Omental fat pad (tissue), 4 donors: ENCODE data around the gene SLC38A8. TPM values are rescaled to one million over a fixed set of nuclear protein-coding genes. Genes with fewer than 3 reads are reported as not detected.

Source experiments
- ATAC-seq: fragments of 150-250 bp; one replicate; pipeline ENCODE4 v1.9.1; 2016; ENCODE audit warnings: mild to moderate bottlenecking, moderate library complexity; ENCODE audit not compliant: low FRiP score
- DNase-seq: peaks from one replicate; pipeline ENCODE4 v3.0.0-alpha.2; 2019; ENCODE audit warnings: low spot score
- CTCF ChIP-seq, 3 donors: fragments of 450-650 bp; IDR thresholded peaks; one replicate each; pipeline ENCODE4 v1.5.1; 2016 to 2017; ENCODE audit warnings: antibody characterized with exemption in 3 of 3, mild to moderate bottlenecking in 3 of 3, moderate library complexity in 2 of 3
- total RNA-seq, 4 donors: library from RNA; depleted of rRNA; stranded (reverse); fragments of >200 nt; gene quantifications; one replicate each; pipeline ENCODE4 v1.1.0, GENCODE V29; 2016

The SLC38A8 gene
- total RNA-seq, 4 donors from 2014 or later = not detected

- TF ChIP-seq CTCF (IDR thresholded peaks at IDR 0.05) = no peak
- DNase-seq (no peak), ATAC-seq (no peak)
Observed at GRCh38 chr16:83968891-83969649, 73.5 kb downstream of the SLC38A8 start.

- peak; percentile 15 for ATAC-seq
- no peak for DNase-seq
- TF ChIP-seq CTCF (IDR thresholded peaks at IDR 0.05) = no peak
Observed at GRCh38 chr16:83968306-83968851, 74.2 kb downstream of the SLC38A8 start.

- peak; percentile 61 for ATAC-seq
- TF ChIP-seq CTCF (IDR thresholded peaks at IDR 0.05) = peak in 1 of 3 donors; percentile 3
- no peak for DNase-seq
Observed at GRCh38 chr16:83967838-83968305, 74.7 kb downstream of the SLC38A8 start, which contains the start of gene NECAB2. NECAB2 (plus strand) TSS chr16:83968244; CDS start chr16:83968649, 405 bp downstream.

DNA sequence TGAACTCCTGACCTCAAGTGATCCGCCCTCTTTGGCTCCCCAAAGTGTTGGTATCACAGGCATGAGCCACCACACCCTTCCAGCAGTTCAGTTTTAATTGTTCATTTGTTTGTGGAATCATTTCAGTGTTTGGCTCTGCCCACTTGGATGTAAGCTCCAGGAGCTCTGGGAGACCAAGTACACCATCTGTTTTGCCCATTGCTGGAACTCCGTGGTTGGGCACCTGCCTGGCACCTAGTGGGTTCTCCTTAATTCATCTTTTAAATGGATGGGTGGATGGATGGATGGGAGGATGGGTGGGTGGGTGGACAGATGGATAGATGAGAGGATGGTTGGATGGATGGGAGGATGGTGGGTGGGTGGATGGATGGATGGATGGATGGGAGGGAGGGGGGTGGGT, 75.5 kb downstream of the SLC38A8 start:
- no peak for ATAC-seq
- DNase-seq = no peak
- TF ChIP-seq CTCF (IDR thresholded peaks at IDR 0.05) = no peak

DNA sequence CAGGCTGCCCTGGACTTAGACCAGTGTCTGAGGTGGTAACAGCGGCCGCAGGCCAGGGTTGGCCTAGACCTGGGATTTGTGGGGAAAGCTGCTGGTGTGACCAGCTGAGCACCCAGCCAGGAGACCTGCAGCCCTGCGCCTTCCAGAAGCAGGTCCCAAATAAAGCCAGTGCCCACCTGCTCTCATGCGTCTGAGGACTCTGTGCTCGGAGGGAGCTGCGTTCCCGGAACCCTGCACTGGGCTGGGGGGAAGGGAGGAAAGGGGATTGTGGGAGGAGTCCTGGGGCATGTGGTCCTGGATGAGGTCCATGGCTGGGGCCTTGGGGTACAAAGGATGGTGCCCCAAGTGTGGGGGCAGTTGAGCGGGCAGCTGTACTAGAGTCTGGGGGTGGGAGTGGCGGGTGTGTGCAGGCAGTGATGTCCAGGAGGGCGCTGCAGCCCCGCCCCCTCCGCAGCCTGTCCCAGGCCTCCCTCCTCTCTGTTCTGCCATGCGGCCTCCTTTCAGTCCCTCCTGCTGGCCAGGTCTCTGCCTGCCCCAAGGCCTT, 76.4 kb downstream of the SLC38A8 start:
- no peak for TF ChIP-seq CTCF (IDR thresholded peaks at IDR 0.05)
- DNase-seq = no peak
- no peak for ATAC-seq

- DNase-seq (no peak), ATAC-seq (no peak)
- no peak for TF ChIP-seq CTCF (IDR thresholded peaks at IDR 0.05)
Observed at GRCh38 chr16:83965444-83966152, 77.0 kb downstream of the SLC38A8 start.
